HG02884 (cell line): Measurements from ENCODE around the gene PSEN1.

ENCODE experiments used
- ATAC-seq: cut with Tn5 transposase; IDR thresholded peaks from one replicate; pipeline ENCODE4 v1.9.1; 2021; ENCODE audit warnings: mild to moderate bottlenecking, moderate library complexity; ENCODE audit not compliant: unreplicated experiment

Gene PSEN1

GRCh38 chr14:73136387-73137225, at the start of gene PSEN1:
Gene PSEN1, plus strand, starts transcription at chr14:73136507. Its CDS starts 11,513 bp downstream, at chr14:73148020.
- peak; percentile 79 for ATAC-seq

GRCh38 chr14:73091044-73091443, 45.3 kb upstream of the PSEN1 start:
- ATAC-seq = no peak

- no peak for ATAC-seq
Measured at GRCh38 chr14:73097421-73097820, 38.9 kb upstream of the PSEN1 start.

DNA sequence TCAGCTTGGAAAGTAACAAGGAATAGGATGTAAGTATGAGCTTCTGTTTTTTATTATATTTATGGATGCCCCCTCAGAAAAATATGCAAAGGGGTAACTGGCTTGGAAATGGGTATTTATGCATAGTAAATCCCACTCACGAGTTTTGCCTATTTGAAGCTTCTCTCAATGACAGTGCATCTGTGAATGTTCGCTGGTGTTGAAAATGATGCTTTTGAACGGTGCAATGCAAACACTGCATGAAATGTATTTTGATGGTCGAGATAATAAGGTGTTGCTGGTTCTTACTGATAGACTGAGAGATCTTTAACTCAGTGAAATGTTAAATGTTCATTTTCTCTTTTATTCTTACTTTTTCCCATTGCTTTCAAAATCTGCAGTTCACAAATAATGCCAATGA, 36.0 kb upstream of the PSEN1 start:
- ATAC-seq = no peak

DNA sequence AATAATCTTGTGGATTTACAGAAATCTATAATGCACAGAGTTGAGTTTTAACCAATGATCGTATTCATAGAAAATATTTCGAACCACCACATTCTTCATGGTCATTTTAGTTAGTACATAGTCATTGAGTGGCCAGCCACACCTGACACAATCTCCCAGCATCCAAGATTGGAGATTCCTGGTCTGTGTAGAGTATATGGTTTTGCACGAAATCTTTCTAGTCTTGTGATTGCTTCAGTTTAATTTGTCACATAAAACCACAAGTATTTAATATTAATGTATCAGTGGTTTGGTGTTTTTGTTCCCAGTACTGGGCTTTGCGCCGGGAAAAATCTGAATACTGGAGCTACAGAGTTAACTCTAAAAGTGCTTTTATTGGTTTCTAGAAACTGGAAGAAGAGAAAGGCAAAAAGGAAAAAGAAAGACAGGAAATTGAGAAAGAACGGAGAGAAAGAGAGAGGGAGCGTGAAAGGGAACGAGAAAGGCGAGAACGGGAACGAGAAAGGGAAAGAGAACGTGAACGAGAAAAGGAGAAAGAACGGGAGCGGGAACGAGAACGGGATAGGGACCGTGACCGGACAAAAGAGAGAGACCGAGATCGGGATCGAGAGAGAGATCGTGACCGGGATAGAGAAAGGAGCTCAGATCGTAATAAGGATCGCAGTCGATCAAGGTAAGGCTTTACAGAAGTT, 33.4 kb upstream of the PSEN1 start:
- no peak for ATAC-seq

GRCh38 chr14:73105050-73105449, 31.3 kb upstream of the PSEN1 start:
- ATAC-seq = no peak

GRCh38 chr14:73105727-73106126, 30.6 kb upstream of the PSEN1 start:
- no peak for ATAC-seq

DNA sequence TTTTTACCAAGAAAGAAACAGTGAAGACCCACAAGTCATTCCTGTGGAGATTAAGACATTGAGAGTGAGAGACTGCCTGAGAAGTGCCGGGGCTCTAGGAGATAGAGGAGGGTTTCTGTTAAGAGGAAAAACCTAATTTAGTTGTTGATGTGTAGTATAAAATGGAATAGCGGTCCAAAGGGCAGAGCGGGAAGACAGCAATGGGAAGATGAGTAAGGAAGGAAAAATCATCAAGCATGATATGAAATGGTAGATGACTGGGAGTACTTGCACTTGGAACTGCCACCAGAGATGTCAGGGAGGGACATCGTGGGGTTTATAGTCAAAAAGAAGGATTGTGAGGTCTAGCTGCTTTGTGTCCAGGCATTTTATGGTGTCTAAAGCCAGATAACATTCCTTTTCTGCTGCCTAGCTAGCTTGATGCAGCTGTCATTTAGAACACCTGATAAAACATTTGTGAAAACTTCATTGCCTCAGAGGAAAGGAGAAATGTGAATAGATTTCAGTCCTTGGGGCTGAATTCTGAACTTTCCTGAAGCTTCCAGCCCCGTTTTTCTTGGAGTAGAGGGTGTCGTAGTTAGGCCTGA, 20.1 kb upstream of the PSEN1 start:
- ATAC-seq = no peak

DNA sequence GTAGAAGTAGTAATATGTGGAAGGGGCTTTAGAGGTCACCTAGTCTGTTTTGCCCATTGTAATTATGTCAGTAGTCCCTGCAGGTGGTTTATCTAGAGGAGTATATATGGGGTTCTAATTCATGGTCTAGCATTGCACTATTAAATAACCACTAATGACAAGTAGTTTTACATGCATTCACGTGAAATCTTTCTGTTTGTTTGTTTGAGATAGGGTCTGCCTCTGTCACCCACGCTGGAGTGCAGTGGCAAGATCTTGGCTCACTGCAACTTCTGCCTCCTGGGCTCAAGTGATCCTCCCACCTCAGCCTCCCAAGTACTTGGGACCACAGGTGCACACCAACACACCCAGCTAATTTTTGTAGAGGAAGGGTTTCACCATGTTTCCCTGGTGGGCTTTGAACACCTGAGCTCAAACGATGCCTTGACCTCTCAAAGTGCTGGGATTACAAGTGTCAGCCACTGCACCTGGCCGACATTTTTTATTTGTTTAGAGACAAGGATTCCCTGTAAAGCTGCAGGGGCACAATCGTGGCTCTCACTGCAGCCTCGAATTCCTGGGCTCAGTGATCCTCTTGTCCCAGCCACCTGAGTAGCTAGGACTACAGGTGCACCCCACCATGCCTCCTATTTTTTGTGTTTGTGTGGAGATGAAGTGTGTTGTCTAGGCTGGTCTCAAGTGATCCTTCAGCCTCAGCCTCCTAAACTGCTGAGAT, 12.0 kb upstream of the PSEN1 start:
- ATAC-seq = no peak

DNA sequence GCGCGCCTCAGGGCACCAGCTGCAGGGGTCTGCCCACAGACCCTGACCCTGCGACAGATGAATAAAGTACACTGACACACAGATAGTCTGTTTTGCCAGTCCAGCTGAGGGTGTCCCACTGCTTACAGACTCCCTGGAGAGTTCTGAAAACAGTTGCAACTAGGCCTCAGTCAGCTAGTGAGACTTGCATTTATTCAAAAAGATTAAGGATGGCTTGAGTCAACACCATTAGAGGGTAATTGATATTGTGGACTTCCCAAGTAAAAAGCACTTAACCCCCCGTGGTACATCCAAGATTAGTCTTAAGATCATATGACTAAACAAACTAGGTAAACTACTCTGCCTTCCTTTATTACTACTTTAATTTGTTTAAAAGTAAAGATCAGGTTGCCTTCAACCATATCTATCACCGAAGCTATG, 11.1 kb upstream of the PSEN1 start:
- ATAC-seq = no peak

- no peak for ATAC-seq
Measured at GRCh38 chr14:73125746-73126145, 10.6 kb upstream of the PSEN1 start.

DNA sequence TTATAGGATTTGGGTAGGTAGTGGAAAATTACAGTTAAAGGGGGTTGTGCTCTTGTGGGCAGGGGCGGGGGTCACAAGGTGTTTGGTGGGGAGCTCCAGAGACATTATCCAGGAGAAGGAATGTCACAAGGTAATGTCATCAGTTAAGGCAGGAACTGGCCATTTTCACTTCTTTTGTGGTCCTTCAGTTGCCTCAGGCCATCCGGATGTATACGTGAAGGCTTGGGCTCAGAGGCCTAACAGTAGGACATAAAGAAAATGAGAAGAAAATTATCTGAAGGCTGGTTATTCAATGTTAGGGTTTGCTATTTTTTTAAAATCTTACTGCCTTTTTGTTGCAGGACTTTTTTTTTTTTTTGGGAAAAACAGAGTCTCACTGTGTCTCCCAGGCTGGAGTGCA, 2.5 kb upstream of the PSEN1 start:
- no peak for ATAC-seq

GRCh38 chr14:73136085-73136386, 271 bp upstream of the PSEN1 start:
- ATAC-seq = no peak

- no peak for ATAC-seq
Measured at GRCh38 chr14:73140811-73141323, 4.6 kb downstream of the PSEN1 start.

DNA sequence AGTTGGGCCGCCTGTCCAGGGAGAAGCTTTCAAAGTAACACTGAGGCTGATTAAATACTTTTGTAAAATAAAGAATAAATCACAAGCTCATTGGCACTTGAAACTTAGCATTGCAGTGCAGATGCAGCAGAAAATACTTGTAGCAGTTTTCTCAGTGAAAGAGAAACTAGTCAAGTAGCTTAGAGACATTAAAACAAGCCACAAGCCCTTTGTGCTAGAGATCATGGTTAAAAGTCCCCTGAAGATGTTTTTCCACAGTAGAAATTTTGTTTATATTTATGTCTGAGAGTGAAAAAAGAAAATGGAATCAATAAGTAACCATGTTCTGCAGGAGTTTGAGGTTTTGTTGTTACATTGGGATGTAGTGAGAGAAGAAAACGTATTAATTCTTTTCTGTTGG, 5.9 kb downstream of the PSEN1 start:
- ATAC-seq = no peak

- no peak for ATAC-seq
Measured at GRCh38 chr14:73143003-73143402, 6.7 kb downstream of the PSEN1 start.

DNA sequence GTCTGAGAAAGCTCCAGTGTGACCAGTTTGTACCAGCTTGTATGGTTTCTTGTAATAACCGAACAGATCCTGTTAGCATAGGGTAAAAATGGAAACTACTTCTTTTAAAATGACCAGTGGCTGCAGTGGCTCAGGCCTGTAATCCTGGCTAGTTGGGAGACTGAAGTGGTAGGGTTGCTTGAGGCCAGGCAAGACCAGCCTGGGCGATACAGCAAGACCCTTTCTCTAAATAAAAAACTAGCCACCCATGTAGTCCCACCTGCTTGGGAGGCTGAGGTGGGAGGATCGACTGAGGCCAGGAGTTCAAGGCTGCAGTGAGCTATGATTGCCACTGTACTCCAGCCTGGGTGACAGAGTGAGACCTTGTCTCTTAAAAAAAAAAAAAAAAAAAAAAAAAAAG, 7.3 kb downstream of the PSEN1 start:
- no peak for ATAC-seq

DNA sequence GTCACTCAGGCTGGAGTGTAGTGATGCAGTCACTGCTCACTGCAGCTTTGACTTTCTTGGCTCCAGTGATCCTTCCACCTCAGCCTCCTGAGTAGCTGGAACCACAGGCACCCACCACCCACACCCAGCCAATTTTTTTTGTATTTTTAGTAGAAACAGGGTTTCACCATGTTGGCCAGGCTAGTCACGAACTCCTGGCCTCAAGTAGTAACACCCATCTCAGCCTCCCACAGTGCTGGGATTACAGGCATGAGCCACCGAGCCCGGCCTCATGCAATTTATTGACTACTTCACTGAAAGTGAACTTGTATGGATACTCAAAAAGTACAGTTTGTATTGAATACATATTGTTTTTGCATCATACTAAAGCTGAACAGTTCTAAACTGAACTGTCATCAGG, 9.1 kb downstream of the PSEN1 start:
- ATAC-seq = no peak

- no peak for ATAC-seq
Measured at GRCh38 chr14:73146111-73146510, 9.8 kb downstream of the PSEN1 start.

DNA sequence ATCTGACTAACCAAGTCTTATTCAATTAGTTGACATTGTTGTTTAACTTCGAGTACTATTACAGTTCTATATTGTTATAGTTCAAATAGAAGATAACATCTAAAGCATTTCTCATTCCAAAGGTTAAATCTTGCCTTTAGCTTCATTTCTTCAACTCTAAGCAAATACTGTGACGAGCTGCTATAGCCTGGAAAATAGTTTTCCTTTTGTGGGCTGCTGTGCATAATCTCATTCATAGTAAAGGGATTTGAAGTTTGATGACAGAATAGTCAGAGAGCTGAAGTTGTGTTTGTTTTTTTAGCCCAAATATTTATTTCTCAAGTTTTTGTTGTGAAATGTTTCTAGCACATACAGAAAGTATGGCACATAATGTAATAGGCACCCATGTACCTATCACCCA, 13.4 kb downstream of the PSEN1 start:
- no peak for ATAC-seq

GRCh38 chr14:73153272-73153671, 17.0 kb downstream of the PSEN1 start:
- ATAC-seq = no peak
